NCI-H2196 (cell line): ENCODE data around the gene RPL3.
"Not testable (repeated sequence)": the region's sequence is repeated elsewhere in the genome, so short reads cannot be mapped to it uniquely, and the experiment has no call there.

Source experiments
- DNase-seq: peaks from one replicate; lab custom pipeline; 2025; ENCODE audit not compliant: unreplicated experiment; lab: John Stamatoyannopoulos, UW

Gene RPL3

DNA sequence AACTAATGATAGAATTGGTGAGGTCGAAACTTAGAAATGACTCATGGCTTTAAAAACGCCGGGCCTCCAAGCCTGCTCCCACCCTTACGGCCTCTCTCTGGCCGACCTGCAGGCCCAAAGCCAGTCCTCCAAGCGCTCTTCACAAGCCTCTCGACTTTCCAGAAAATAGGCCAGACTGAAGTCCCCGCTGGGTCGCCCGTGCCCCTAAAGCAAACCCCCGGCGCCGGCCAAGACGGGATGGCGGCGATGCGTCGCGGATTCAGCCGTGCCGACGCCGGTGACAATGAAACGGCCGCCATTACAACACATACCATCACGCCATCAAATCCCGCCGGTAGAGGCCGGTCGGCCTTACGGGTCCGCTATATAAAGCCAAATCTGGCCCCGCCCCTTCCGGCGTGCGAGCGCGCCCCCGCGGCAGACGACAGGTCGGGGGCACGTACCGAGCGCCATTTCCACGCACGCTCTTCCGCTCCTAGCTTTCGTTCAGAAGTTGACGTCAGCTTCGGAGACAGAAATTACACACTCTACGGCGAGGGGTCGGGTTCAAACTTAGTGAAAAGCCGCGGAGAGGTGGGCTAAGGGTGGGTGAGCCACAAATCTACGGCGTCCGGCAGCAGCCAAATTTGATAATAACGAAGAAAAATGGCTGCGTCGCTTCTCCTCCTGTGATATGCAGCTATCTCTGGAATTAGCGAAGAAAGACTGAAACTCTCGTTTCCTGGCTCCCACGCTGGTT, at the start of gene RPL3:
RPL3 (minus strand) TSS at position 340 of the 739 bp plus-strand sequence; CDS start at position 314, 26 bp downstream.
- DNase-seq: peak; percentile 85

- no peak for DNase-seq
These were observed 49.8 kb upstream of the RPL3 start for GRCh38 chr22:39369186-39369585.

GRCh38 chr22:39368461-39368911, 49.1 kb upstream of the RPL3 start:
- no peak for DNase-seq

GRCh38 chr22:39367035-39367434, 47.6 kb upstream of the RPL3 start:
- DNase-seq: no peak

GRCh38 chr22:39365492-39365780, 46.0 kb upstream of the RPL3 start:
- no peak for DNase-seq

GRCh38 chr22:39364714-39365491, 45.5 kb upstream of the RPL3 start:
- DNase-seq: no peak

DNA sequence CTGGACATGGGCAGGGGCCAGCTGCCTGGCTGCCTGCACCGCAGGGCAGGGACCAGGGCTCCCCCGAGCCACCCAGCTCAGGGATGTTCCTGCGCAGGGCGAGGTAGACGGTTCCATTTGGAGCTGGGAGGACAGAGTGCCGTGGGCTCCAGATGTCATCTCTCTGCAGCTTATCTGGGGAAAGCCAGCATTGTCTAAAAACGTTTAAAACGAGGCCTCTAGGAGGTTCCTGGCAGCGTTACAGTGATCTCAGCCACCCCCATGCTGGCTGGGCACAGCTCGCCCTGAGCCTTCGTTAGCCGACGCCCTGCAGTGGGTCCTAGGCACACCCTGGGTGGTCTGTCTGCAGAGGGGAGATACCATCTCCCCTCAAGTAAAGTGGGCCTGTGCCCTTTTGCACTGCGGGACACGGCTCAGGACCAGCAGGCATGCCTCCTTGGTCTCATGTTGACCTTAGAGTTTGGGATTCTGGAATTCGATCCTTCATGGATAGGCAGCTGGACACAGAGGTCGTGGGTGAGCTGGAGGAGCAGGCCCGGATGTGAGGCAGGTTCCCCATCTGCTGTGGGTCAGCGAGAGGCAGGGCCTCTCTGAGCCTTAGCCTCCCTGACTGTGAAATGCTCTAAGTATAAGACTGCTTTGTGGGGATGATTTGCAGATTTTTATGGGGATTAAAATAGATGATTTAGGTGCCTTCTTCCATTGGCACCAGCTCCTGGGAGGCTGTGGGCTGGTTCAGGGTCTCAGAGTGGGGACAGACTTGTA, 44.5 kb upstream of the RPL3 start:
- no peak for DNase-seq

- DNase-seq: no peak
These were observed 43.5 kb upstream of the RPL3 start for GRCh38 chr22:39362932-39363331.

DNA sequence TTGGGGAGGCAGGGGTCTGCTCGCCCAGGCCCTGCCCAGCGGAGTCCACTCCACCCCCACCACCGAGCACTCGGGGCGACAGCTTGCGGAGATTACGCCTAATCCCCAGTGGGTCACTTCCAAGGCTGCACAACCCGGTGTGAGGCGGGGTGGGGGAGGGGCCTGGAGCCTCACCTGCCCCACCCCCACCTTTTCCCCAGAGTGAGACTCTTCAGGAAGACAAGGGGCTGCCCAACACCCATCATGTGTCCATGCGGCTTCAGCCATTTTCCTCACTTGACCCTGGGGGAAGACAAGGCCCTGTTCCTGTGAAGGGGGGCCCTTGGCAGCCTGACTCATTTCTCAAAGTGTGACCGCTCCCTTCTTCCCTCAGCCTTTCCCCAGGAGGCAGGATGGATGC, 42.8 kb upstream of the RPL3 start:
- DNase-seq: no peak

GRCh38 chr22:39361496-39361895, 42.1 kb upstream of the RPL3 start:
- DNase-seq: no peak

- no peak for DNase-seq
These were observed 41.4 kb upstream of the RPL3 start for GRCh38 chr22:39360674-39361413.

GRCh38 chr22:39360242-39360641, 40.8 kb upstream of the RPL3 start:
- no peak for DNase-seq

- no peak for DNase-seq
These were observed 40.3 kb upstream of the RPL3 start for GRCh38 chr22:39359659-39360195.

- DNase-seq: not testable (repeated sequence)
These were observed 38.8 kb upstream of the RPL3 start for GRCh38 chr22:39358197-39358596.

GRCh38 chr22:39357110-39358108, 38.0 kb upstream of the RPL3 start:
- DNase-seq: not testable (repeated sequence)

- peak; percentile 9 for DNase-seq
These were observed 37.0 kb upstream of the RPL3 start for GRCh38 chr22:39356464-39356863.

- DNase-seq: not testable (repeated sequence)
These were observed 36.4 kb upstream of the RPL3 start for GRCh38 chr22:39355805-39356204.

- no peak for DNase-seq
These were observed 35.7 kb upstream of the RPL3 start for GRCh38 chr22:39355080-39355479.

- no peak for DNase-seq
These were observed 33.9 kb upstream of the RPL3 start for GRCh38 chr22:39353346-39353745.
